GM19455 (cell line): Measurements from ENCODE around the gene CHD3.

Source experiments
- ATAC-seq: cut with Tn5 transposase; IDR thresholded peaks from one replicate; pipeline ENCODE4 v1.9.1; 2021; ENCODE audit not compliant: unreplicated experiment

The CHD3 gene

DNA sequence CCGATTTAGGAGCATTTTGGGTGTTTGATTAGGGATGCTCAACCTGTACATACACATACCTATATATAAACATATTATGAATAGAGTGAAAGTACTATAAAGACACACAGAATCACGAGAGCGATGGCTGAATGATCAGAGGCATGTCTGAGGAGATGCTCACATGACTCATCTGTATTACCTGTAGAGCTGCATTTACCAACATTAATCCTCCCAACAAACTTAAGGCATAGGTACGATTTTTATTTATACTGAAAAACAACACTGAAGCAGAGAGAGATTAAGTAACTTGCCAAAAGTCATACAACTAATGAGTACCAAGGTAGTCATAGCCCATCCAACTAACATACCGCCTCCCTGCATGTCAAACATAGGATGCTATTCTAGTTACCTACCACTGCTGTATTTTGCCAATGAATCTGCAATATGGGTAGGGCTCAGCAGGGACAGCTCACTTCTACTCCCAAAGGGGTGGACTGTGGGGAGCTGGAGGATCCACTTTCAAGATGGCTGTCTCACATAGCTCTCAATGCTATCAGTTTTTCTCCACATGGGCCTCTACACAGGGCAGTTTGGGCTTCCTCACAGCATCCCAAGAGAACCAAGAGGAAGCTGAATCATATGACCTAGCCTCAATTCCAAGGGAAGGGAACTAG, 23.5 kb upstream of the CHD3 start:
- ATAC-seq = no peak

DNA sequence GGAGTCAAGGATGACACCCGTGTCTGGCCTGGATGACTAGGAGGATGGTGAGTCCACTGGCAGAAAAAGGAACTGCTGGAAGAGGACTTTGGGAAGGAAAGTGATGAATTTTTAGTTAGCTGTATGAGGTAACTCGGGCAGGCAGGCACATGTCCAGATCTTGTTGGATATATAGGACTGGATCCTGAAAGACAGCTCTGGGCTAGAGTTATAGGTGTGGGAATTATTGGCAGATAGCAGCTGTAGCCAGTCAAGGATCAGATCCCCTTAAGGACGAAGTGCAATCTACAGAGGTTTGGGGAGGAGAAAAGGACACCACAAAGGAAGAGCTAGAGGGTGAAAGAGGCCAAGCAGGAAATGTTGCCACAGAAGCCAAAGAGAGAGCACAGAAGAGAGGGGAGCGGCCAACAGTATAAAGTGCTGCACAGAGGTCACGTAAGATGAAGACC, 20.7 kb upstream of the CHD3 start:
- ATAC-seq = no peak

DNA sequence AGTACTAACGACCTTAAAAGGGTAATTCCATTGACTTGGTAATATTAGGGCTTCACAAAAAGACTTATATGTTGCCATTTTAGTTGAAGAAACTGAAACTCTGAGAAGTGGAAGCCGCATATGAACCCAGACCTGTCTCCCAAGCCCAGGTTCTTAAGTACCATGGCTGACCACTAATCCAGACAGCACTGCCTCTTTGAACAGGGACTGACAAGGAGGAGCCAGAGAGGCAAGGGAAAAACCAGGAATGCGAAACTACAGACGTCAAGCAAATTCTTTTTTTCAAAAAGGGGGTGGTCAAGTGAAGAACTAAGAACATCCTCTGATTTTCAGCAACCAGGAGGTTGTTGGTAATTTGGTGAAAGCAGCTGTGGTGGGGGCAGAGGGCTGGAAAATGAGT, 15.5 kb upstream of the CHD3 start:
- no peak for ATAC-seq

DNA sequence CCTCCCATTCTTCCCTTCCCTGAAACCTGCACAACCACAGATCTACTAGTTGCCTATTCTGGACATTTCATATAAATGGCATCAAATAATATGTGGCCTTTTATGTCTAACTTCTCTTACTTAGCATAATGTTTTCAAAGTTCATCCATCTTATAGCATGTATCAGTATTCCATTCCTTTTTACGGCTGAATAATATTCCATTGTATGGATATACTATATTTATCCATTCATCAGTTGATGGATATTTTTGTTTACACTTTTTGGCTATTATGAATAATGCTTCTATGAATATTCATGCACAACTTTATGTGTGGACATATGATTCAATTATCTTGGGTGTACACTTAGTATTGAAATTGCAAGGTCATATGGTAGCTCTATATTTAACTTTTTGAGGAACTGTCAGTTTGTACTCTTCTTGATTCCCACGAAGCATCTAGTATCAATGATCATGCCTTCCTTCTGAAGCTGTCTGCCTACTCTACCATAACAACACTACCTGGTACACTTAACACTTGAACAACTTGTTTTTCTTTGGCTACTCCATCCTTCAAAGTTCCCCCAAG, 12.7 kb upstream of the CHD3 start:
- ATAC-seq = no peak

DNA sequence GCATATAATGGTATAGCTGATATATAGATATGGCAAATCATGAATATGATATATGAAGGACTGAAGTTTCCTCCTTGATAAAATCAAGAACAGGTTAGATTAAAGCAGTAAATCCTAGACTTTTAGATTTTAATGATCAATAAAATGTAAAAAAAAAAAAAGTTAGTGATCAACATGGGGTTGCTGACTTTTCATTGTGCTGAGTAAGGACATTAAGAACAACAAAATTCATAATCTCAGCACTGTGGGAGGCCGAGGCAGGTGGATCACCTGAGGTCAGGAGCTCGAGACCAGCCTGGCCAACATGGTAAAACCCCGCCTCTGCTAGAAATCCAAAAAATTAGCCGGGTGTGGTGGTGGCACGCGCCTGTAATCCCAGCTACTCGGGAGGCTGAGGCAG, 10.4 kb upstream of the CHD3 start:
- ATAC-seq = no peak

DNA sequence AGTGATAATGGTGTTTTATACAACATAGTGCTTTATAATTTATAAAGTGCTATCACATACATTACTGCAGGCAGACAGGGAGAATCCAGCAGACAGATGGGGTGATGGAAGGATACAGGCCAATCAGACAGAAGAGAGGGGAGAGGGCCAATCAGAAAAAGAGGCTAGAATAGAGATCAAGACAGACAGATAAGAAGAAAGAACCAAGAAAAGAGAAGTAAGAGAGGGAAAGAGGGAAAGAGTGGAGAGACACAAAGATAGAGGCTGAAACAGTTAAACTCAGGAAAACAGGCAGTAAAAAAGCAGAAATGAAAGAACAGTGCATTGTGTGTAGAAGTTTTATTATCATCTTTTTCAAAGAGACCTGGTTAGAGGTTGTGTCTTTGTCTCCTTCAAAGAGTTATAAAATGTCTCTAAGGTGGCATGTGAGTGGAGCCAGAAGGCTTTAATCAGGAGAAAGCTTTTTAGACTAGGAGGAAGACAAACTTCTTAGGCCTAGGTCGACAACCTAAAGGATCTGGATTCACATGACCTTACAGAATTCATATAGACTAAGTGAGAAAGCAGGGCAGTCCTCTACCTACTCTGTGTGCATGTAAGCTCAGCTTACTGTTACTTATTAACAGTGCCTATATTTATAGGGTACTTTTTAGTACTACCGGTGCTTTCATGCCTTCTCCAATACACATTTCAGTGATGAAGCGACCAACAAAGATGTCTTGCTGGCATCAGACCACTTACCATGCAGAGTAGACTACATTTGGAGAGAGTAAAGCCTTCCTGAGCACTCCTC, 8.3 kb upstream of the CHD3 start:
- ATAC-seq = no peak

DNA sequence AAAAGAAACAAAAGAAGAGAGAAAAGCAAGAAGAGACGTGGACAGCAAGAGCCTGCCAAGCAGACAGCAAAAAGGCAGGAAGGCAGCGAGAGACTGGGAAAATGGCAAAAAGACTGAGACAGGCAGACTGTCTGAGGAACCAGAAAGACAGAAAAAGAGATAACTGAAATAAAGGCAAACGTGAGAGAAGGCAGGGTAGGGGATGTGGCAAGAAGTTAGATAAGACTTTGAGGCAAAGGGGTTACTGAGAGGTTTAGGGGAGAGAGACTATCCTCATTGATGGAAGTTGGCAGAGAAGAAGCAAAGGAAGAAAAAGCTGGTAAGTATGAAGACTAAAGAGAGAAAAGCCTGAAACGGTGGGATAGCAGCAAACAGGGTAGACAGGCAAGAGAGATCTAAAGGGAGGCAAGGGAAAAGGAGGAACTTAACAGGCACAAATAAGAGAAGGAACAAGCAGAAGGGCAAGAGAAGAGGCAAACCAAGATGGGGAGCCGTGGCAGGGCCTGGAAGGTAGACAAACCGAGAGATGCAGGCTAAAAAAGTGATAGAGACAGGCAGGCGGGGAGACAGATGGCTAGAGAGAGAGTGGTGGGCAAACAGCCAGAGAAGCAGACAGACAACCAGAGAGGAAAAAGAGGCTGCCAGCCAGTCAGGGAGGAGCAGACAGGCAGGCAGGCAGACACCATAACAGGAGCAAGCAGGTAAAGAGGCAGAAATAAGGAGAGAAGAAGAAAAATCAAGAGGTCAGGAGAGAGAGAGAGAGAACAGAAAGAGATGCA, 7.1 kb upstream of the CHD3 start:
- ATAC-seq = no peak

DNA sequence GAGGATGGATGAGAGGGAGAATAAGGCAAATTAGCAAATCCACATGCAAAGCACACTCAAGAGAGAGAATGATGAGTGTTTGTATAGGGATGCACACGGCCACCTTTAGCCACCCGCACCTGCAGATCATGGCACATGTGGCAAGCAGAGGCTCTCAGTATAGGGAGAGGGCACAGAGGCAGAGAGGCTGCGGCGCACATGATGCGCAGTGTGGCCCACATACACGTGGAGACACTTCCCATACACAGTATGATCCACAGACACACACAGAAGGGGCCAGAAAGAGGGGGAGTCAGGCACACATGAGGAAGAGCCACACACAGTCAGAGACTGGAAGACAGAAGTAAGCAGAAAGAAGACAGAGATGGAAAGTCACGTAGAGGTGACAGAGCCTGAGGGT, 6.5 kb upstream of the CHD3 start:
- no peak for ATAC-seq

DNA sequence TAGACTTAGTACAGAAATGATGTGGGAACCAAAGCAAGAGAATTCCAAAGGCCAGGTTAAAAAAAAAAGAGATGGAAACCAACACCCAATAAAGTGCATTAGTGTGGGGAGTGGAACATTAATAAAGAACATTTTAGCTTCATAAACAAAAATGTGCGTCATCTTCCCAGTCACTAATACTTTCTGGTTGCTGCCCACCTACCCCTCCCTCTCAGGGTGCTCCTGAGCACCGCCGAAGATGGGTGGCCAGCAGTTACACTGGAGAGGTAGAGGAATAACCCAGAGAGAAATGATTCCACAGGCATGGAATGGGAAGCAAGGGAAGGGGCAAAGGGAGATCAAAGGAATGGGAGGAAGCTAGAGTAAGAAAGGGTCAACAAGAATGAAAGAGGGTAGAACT, 6.0 kb upstream of the CHD3 start:
- no peak for ATAC-seq

DNA sequence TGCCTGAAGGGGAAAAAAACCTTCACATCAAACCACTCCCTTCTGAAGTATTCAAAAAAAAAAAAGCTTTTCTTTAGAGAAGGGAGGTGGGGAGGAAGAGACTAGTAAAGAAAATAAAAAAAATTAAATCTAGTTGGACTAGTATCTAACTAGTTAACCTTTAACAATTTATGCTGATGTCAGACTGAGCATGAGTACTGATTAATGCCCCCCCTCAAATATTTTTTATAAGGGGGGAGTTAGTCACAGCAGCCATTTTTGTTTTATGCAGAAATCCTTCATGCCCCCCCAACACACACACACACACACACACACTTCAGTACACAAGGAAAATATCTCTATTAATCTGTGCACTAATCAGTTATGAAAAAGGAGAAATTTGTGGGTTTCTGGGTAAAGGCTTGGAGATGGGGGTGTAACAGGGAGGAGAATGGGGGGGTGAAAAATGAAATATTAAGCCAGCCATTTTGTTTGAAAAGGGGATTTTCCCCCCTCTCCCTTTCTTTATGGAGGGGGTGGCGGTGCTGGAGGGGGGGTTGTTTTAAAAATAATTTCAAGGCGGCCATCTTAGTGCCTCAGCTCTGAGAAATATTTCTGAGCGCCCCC, 4.7 kb upstream of the CHD3 start:
- ATAC-seq = no peak

DNA sequence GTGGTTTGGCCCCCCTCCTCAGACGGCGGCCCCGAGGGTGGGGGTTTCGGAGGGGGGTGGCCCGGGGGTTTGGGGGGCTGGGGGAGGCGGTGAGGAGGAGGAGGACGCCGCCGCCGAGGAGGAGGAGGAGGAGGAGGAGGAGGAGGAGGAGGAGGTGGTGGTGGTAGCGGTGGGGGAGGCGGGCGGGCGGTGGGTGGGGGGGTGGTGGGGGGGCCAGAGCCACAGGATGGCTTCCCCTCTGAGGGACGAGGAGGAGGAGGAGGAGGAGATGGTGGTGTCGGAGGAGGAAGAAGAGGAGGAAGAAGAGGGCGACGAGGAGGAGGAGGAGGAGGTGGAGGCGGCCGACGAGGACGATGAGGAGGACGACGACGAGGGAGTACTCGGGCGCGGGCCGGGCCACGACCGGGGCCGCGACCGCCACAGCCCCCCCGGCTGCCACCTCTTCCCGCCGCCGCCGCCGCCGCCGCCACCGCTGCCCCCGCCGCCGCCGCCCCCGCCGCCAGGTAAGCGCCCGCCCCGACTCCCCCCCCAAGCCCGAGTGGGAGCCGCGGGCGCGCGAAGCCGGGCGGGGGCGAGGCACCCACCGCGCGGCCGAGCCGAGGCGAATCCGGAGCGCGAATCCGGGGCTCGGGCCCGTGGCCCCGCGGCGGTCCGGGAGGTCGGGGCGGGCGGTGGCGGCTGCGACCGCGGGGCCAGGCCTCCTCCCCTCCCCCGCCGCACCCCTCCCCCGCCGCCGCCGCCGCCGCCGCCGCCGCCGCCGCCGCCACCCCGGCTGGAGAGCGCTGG, 3.8 kb upstream of the CHD3 start:
- ATAC-seq = no peak

DNA sequence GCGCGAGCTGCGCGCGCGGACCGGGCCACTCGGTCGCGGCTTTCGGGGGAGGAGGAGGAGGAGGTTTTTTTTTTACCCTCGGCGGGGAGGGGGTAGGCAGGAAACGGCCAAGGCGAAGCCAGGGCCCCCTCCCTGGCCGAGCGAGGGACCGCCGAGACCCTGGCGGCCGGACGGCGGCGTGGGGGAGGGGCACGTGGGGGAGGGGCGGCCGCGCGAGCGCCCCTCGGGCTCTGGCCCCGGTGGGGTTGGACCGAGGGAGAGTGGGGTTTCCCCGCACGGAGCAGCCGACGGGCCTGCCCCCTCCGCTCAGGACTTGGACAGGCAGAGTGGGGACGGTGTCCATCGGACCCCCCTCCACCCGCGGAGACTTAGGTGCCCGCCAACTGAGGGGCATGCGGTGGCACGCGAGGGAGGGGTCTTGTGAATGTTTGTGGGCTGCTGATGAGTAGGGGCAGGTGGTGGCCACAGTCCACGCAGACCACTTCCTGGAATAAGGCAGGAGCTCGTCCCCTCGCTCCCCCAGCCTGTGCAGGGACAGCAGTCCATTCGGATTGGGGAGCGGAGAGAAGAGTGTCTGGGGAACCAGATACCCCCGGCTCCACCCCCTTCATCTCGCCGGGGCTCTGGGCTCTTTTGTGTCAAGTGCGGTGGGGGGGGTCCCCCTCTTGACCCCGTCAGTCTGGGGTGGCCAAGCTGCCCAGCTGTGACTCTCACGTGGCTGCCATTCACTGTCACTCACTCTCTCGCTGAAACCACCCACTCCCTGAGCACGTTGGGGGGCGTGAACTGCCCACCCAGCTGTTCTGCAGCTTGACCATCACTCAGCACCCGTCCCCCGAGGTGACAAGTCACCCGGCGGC, 3.0 kb upstream of the CHD3 start:
- no peak for ATAC-seq

DNA sequence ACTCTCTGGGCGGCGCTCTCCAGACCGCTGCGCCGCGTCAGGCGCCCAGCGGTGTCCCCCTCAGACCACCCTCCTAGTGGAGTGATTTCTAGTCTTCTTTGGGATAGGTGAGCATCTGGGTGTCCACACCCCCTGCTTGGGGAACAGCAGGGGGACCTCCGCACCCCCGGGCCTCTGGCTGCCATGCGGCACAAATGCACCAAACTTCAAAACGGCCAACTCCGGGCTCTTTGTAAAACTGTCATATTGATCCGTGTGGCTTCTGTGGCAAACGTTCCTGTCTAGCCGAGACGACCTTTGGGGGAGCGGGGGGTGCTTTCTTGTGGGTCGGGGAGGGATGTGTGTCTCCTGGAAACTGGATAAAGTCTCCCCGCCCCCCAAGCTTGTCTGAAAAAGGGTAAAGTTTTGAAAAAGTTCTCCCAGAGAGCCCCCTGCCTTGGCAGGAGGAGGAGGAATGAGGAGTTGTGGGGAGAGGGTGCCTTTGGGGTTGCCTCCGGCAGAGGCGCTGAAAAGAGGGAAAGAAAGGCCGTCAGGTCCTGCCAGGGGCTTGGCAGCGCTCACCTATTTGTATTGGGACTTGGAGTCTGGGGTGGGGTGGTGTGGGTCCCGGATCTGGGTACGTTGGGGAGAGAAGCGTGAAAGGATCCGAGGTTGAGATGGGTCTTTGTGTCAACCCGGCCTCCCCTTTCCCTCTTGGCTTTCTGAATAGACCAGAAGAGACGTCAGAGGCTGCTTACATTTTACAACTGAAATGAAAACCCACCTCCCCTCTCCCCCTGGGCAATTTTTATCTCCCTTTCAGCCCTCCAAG, 2.2 kb upstream of the CHD3 start:
- ATAC-seq = no peak

DNA sequence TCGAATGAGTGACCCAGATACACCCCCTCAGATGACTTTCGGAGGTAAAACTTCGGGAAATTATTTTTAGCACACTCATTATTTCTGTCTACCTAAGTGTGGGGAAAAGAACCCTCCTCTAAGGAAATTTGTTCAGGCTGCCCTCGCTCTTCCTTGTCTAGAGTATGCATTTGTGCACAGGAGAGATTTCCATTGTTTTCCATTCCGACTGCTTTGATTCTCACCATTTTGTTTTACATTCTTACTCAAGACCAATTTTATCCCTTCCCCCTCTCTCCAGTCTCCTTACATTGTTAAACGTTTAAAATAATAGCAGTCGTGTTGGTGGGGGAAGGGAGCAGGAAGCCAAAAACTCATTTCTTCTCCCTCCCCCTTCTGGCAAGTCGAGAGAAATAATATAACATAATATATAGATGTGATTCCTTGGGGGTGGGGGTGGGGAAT, 1.5 kb upstream of the CHD3 start:
- ATAC-seq = no peak

DNA sequence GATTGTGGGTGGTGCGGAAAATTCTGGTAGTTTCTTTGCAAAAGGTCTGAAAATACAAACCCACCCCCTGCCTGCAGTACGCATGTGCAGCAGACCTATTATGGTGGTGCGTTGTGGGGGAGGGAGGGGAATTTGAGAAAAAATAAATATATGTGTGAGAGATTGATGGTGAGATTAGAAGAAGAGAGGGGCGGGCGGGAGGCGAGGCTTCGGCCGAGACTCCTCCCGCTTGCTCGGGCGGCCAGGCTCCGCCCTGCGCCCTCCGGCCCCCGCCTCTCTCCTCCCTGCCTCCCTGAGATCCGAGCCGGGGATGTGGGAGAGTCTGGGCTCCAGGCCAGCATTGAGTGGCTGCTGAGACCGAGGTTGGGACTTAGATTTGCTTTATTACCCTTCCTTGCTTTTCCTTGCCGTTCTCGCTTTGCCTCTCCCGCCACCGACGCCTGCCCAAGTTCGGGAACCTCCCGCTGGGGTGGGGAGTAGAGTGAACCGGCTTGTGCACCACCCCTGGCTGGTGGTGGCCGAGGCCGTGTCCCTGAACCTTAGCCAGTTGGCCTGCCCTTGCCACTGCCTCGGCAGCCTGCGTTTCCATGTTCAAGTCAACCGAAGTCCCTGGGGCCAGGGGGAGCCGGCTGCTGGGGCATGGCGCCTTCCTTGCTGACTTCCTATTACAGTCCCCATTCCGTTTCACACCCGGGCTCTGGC, 956 bp upstream of the CHD3 start:
- ATAC-seq = no peak

DNA sequence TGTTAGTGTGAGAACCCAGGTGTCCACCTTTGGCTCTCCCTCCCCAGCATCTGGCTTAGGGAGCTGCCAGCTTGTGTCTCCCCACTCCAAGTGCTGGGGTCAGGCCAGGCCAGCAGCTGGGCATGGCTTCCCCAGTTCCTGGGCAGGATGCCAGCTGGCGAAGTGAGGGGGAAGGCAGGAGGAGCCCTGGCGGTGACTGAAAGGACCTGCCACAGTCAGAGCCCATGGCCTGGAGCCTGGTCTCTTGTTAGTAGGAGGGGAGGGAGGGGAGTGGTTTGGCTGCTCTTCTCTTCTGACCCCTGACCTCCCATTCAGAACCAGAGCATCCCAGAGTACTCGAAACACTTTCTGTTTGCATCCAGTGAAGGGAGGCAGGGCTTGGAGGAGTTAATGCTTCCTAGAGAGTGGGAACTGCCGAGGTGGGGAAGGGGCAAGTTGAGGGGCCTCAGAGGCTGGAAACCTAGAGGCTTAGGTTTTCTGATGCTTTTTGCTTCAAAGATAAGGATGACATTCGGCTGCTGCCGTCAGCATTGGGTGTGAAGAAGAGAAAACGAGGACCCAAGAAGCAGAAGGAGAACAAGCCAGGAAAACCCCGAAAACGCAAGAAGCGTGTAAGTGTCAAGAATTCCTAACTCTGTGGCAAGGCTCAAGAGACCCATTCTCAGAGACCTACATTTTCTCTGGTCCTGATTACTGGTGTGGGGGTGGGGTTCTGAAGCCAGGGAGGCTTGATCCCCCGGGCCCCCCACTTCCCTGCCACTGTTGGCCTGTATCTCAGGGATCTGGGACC, 772 bp downstream of the CHD3 start:
- ATAC-seq = no peak

DNA sequence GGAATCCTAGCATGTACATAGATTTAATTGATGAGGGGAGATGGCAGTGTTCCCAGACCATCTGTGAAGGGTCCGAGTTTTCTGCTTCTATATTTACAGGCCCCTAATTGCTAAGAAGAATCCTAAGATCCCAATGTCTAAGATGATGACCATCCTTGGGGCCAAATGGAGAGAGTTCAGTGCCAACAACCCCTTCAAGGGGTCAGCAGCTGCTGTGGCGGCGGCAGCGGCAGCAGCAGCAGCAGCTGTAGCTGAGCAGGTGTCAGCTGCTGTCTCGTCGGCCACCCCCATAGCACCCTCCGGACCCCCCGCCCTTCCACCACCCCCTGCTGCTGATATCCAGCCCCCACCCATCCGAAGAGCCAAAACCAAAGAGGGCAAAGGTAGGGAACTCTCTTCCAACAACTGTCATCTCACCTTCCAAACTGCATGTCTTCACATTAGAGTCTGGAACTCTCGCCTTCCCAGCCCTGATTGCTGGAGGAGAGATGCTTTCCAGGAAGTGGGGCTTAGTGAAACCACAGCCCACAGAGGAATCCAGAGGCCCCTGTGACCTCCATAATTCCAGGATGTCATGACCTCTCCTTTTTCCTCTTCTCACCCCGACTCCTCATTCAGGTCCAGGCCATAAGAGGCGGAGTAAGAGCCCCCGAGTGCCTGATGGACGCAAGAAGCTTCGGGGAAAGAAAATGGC, 4.7 kb downstream of the CHD3 start:
- no peak for ATAC-seq
